NOMO-1 (cell line): ENCODE measurements around the gene IFITM1.

ENCODE experiments used
- DNase-seq, 2 experiments: peaks; one replicate each; lab custom pipeline; 2025; ENCODE audit not compliant: unreplicated experiment in 2 of 2; lab: John Stamatoyannopoulos, UW

IFITM1 gene

DNA sequence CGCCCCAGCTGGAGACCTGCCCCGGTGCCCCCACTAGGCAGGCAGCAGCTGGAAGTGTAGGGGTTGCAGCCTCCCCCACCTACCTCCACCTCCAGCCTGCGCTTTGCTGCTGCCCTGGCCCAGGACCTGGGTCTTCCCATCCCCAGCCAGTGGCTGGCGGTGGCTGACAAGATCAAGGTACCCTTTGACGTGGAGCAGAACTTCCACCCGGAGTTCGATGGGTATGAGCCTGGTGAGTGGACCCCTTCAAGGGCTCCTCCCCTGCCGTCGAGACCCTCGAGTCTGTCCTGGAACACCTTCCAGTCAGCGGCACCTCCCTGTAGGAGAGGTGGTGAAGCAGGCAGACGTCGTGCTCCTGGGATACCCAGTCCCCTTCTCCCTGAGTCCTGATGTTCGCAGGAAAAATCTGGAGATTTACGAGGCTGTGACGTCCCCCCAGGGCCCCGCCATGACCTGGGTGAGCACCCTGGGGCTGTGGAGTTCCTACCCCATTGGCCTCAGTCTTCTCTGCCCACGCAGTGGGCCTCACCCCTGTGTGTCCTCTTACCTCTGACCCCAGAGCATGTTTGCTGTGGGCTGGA is 20.5 kb upstream of the IFITM1 start:
- DNase-seq = no peak

DNA sequence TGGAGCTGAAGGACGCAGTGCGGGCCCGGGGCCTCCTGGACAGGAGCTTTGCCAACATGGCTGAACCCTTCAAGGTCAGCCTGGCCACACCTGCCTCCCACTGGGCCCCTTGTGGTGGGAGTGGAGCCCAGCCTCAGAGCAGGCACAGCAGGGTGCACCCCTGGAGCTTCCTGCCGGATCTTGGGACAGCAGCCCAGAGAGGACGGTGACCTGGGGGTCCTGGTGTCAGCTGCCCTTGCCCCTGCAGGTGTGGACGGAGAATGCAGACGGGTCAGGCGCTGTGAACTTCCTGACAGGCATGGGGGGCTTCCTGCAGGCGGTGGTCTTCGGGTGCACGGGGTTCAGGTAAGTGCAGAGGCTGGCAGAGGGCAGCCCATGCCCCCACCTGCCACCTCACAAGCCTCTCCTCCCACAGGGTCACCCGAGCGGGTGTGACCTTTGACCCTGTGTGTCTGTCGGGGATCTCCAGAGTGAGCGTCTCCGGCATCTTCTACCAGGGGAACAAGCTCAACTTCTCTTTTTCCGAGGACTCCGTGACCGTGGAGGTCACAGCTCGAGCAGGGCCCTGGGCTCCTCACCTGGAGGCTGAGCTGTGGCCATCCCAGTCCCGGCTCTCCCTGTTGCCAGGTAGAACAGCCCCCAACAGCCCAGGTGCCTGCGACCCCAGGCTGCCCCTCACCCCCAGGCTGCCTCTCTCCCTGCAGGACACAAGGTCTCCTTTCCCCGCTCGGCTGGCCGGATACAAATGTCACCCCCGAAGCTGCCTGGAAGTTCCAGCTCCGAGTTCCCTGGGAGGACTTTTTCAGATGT is 19.8 kb upstream of the IFITM1 start:
- DNase-seq = no peak

DNA sequence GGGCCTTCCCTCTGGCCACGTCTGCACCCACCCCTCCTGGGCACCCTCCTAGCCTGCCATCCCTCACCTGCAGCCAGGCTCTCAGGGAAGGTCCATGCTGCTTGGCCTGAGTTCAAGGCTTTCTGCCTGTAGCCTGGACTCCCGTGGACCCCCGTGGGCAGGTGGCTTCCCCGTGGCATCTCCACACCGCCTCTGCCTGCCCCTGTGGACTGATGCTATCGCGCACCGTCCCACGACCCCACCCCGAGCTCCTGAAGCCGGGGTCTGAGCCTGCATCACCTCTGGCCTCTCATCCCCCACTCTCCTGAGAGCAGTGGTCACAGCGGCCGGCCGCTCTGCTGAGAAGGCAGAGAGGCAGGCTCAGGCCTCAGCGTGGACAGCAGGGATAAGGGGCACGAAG is 19.1 kb upstream of the IFITM1 start:
- DNase-seq = no peak

DNA sequence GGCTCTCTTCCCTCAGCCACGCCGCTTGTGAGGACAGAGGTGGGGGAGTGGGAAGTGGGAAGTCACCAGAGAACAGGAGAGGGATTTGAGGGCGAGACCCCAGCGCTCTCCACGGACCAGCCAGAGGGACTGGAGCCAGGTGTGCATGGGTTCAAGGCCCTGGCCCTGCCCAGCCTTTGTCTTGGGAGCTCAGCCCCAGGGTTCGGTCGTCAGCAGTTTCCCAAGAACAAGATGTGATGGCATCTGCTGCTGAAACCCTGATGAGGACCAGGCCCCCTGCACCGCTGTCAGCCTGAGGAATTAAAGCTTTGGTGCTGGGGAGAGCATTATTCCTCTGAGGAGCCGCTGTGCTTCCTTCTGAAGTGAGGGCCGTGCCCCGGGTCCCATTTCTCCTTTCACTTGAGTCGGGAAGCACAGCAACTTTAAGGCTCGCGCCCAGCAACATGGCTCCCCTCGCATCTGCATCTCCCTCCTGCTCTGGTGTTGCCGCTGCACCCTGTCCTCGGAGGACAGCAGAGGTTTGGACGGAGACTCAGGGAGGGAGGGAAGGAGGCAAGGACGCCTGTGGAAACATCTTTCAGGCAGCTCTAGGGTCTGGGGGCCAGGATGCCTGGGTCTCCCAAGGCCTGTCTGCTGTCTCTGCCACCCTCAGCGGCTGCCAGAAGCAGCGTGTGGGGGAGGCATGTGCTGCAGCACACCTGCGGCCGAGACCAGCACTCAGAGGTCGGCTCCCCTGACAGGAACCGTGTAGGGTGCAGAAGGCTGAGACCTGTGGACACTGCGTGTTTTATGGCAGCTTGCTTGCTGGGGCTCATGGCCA is 18.3 kb upstream of the IFITM1 start:
- no peak for DNase-seq

DNA sequence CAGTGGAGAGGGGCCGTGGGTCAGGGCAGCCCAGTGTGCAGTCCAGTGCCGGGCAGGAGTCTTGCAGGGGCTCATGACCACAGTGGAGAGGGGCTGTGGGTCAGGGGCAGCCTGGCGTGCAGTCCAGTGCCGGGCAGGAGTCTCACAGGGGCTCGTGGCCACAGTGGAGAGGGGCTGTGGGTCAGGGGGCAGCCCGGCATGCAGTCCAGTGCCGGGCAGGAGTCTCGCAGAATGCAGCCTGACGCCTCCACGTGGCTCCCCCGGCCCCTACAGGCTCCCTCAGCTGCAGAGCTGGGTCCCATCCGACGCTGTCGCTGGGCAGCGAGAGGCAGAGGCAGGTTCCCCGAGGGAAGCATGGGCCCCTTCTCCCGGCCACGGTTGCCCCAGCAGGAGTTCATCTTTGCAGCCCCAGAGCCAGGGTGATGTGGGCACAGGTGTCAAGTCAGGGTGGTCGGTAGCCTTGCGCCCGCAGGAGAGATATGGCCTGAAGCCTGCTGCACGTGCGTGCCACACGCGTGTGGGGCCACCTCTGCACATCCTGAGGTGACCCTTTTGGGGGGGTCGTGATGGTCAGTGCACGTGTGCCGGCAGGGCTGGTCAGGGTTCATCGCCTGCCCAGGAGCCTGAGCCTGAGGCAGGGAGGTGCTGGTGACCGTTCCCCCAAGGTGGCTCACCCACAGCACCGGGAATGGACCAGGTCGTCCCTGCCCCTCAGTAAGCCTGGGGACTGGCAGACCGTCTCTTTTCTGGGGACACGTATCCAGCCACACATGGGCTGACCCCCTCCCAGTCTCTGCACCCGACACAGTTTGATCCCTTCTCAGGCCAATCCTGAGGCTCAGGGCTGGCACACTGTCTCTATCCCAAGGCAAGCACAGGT is 17.4 kb upstream of the IFITM1 start:
- no peak for DNase-seq

DNA sequence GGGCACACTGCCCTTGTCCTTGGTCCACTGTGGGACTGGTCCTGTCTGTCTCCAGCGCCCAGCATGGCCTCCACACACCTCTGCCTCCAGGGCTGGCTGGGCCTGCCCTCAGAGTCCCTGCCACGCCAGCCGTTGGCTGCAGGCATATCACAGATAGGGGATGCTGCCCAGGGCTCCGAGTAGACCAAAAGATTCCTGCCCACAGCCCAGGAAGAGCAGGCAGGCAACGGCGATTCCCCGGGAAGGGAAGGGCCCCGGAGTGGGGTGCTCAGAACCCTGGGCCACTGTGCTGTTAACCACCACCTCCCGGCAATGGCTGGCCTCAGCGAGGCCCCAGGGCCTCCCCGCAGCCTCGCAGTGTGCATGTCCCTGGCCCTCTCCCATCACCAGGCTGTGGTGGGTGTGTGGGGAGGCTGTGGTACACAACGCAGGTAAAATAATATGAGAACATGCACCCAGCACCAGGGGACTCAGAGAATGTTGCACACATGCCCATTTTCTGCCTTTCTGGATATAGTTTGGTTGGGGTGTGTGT is 16.7 kb upstream of the IFITM1 start:
- no peak for DNase-seq

DNA sequence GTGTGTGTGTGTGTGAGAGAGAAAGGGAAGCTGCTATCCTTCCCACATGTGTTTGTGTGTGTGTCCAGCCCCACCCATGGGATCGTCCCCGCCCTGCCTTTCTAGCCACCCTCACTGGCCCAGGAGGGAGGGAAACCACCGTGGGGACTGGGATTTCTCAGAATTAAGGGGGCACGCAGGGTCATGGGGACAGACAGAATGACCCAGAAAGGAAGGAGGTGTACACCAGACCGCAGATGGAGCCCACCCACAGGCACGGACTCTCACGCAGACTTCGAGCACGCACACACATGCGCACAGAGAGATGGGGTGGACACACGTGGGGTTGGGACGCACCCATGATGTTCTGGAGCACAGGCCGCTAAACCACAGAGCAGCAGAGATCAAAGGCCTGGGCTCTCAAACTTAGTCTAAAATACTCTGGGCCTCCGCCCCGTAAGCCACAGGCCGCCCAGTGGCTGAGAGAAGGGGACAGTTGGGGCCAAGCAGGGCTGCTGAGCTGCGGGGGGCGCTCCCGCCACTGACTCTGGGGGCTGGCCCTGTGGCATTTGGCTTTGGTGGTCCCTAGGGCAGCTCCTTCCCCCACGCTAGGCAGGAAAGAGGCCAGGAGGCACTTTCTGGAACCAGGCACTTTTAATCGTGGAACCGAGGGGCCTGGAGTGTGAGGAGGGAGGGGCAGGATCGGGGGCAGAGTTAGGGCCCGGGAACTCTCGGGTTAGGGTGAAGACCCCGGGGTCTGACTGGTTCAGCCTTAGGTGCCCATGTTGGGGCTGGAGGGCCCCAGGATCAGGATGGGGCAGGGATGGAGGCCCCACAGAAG is 16.0 kb upstream of the IFITM1 start:
- DNase-seq = no peak

DNA sequence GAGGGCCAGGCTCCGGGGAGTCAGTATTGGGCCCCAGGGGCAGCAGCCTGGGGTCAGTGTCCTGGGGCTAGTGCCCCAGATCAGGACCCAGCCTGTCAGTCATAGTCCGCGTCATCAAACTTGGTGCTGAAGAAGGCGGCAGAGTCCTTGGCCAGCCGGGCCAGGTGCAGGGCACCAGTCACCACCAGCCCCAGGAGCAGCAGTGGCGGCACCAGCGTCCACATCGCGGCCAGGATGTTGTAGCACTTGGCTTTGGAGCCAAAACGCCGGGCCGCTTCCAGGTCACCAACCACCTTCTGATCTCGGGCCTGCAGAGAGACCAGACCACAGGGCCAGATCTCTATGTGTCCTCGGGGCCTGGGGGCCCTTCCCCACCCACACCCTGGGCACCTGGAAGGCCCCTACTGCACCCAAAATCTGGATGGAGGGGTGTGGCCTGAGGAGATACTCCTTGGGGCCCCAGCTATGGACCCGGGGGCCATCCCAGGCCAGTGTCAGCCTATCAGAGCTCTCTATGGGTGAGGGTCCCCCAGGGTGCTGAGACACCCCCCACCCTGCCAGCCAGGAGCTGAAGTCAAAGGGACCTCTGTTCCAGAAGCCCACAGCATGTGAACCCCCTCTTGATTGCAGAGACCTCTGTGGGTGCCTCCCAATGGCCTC is 15.3 kb upstream of the IFITM1 start:
- DNase-seq = no peak

DNA sequence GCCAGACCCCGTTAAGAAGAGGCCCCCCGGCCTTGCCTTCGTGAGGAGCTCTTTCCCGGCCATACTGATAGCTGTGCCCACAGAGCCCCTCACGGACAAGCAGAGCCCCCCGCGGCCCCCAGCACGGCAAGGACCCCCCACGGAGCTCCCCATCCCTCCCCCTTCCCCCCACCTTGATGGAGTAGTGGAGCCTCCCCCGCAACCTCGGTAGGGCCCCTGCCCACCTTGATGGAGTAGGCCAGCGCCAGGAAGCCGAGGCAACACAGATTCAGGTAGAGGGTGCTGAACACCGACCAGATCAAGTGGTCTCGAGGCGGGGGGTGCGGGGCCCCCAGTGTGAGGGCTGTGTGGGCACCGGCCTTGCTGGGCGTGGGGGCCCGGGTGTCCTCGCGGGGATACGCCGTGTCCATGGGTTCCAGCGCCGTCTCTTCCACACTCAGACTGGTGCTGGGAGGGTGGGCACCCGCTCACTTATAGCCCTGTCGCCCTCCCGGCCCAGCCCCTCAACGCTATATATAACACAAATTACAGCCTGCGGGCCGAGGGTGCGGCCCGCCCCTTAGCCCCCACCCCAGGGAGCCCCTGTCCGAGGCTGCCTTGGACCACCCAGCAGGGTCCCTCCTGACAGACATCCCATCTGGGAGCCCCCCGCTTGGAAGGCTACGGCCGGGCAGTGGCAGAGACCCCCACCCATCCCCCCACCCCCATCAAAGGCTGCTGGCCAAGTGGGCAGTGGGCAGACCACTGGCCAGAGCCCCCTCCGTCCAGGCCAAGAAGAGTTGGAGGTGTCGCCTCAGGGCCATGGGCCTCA is 14.6 kb upstream of the IFITM1 start, which contains the start of gene IFITM5:
Gene IFITM5 (minus strand): TSS at position 446 of the 811 bp plus-strand sequence. CDS start 36 bp downstream, at position 410.
- DNase-seq = no peak

DNA sequence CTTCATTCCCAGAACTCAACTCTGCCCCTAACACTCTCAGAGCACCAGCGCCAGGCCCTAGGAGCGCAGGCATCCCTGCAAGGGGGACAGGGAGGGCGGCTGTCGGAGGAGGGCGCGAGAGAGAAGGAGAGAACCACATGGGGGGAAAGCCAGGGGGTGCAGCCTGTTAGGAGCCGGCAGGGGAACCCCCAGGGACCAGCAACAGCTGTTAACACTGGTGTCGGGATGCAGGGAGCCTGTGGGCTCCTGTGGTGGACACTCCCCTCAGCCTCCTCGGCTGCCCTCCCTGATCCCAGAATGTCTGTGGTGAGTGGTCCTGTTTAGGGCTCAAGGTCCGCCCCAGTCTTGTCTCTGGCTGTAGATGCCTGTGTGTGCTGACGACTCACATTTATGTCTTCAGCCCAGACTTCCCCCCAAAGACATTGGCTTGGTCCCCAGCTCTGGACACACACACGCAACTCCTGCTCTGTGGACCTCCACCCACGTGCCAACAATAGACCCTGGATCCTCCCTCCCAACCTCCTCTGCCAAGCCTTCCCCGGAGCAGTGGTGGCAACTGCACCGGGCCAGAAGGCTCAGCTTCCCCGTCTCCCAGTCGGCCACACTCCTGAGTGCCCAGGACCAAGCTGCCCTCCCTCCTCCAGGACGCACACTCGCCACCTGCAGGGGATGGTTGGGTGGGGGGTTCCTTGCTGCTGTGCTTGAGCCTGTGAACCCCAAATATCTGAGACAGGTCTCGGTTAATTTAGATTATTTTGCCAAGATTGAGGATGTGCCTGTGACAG is 13.7 kb upstream of the IFITM1 start:
- no peak for DNase-seq

DNA sequence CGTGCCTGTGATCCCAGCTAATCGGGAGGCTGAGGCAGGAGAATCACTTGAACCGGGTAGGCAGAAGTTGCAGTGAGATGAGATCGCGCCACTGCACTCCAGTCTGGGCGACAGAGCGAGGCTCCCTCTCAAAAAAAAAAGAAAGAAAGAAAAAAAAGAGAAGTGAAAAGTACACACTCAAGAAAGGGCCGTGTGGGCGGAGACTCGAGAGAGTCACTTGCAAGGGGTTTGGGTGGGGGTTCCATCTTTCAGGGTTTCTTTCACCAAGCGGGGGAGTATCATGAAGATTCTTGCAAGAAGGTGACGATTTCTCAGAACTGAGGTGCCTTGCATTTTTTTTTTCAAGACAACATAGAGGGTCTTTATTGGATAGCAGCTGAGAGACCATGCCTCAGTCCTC is 10.5 kb upstream of the IFITM1 start:
- DNase-seq = no peak

DNA sequence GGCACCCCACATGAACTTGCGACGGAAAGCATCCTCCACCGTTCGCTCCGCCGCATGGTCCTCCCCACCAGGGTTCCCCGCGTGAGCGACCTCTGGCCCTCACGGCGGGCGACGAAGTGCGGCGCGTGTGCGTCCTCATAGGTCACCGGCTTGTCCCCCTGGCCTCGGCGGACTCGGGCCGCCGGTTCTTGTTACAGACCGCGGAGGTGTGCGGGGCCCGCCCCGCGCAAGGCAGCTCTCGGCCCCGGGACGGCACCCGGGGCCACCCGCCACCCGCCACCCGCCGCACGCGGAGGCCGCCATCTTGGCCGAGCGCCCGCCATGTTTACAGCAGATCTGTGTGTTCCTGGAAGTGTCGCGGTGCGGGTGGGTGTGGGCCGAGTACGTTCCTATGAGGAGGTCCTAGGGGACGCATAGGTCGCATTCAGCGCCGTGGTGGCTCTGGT is 9.8 kb upstream of the IFITM1 start:
- no peak for DNase-seq

DNA sequence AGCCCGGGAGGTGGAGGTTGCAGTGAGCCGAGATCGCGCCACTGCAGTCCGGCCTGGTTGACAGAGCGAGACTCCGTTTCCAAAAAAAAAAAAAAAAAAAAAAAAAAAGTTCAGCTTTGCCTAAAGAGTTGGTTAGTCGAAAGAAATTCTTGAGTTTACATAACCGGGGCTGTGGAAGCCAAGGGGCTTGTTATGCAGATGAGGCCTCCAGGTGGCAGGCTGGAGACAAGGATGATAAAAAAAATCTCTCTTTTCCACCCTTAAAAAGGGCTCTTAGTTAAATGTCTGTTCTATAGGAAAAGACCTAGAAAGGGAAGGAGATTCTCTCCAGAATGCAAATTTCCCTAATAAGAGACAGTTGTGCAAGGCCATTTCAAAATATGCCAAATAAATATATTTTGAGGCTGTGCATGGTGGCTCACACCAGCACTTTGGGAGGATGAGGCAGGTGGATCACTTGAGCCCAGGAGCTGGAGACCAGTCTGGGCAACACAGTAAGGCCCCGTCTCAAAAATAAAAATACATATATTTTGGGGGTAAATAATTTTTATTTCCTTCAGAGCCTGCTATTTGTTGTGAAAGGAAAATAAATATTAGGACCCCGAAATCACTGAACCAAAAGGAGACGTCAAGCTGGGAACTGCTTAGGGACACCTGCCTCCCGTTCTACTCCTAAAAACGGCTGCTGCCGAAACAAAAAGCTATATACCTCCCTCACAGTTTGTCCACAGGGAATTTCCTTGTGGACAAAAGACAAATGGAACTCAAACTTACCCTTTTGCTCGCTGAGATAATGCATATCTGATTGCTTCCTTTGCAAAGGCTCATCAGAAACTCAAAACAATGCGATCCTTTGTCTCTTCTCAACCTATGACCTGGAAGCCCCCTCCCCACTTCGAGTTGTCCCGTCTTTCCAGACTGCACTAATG is 8.7 kb upstream of the IFITM1 start:
- peak in 1 of 2 experiments; percentile 50 for DNase-seq

DNA sequence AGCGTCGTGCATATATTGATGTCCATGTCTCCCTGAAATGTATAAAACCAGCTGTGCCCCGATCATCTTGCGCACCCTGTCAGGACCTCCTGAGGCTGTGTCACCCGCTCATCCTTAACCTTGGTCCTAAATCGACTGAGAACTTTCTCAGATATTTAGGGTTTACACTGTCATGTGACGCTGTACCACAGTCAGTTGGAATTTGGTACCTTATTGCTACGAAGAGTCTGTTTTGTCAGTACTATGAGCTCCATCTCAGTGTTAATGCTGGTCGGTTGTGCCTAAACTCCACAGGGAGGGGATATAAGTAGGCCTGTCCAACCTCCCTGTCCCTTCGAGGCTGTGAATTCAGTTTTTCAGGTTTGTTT is 8.0 kb upstream of the IFITM1 start:
- no peak for DNase-seq

DNA sequence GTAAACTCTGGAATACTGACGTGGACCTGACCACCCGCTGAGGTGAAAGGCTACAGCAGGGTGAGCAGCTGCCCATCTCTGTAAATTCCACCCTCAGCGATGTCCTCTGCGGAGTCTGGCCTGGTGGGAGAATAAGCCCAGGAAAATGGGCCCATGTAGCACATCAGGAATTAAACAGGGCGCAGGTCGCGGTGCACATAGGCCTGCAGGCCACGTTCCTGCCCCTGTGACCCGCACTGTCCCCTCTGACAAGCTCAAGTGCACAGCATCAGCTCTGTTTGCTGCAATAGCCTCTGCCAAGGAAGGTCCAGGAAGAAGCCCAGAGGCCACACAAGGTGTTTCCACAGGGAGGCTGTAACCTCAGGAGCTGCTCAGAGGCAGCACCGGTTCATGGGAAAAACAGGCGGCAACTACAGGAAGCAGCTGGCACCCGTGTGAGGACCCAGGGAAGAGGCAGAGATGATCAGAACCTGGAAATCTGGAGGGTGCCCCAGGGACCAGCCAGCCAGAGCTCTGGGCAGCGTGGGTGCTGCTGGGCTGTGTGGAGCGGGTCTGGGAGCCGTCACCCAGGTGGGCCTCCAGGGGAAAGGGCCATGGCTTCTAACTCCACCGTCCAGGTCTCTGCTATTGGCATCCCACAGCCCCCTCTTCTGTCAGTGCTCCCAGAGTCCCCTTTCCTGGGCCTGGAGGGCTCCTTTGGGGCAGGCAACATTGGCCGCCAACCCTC is 7.0 kb upstream of the IFITM1 start:
- DNase-seq = no peak
